ENCODE results near the gene JUND.

DNA sequence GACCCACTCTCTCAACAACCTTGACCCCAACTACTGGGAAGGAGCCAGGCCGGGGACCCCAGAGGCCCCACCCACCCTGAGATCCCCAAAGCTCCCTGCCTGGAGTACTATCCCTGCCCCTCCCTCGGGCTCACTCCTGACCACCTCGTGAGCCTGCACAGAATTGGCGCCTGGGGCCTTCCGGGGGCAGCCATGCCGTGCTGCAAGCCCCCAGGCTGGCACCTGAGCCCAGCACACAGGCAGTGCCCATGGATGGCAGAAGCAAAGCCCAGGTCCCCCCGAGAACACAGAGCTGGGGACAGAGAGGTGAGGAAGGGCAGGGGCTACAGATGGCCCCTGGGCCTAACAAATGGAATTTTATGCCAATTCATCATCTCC, 27.5 kb upstream of the JUND start:
- TF ChIP-seq RFX5 (IDR thresholded peaks at IDR 0.05; ENCODE audit: borderline replicate concordance, low read depth, low read length) (no peak), POLR2AphosphoS5 (IDR thresholded peaks at IDR 0.05; ENCODE audit: low read depth, low read length) (no peak), SIX5 (IDR thresholded peaks at IDR 0.05; ENCODE audit: low read depth, low read length) (no peak), SIN3A (conservative IDR thresholded peaks at IDR 0.05 in 1 of 2, IDR thresholded peaks at IDR 0.05 in 1 of 2; ENCODE audit: low read depth in 1 of 2, low read length in 2 of 2) (no peak), POLR2A (IDR thresholded peaks at IDR 0.05; ENCODE audit: control extremely low read depth in 1 of 2, low read depth in 2 of 2, low read length in 2 of 2) (no peak), EZH2 (IDR thresholded peaks at IDR 0.05; ENCODE audit: low read depth, low read length, severe bottlenecking) (no peak), SUZ12 (IDR thresholded peaks at IDR 0.05; ENCODE audit: low read length) (no peak), GTF2F1 (IDR thresholded peaks at IDR 0.05; ENCODE audit: borderline replicate concordance, low read depth, low read length) (no peak)
- TF ChIP-seq, protein P1, sequence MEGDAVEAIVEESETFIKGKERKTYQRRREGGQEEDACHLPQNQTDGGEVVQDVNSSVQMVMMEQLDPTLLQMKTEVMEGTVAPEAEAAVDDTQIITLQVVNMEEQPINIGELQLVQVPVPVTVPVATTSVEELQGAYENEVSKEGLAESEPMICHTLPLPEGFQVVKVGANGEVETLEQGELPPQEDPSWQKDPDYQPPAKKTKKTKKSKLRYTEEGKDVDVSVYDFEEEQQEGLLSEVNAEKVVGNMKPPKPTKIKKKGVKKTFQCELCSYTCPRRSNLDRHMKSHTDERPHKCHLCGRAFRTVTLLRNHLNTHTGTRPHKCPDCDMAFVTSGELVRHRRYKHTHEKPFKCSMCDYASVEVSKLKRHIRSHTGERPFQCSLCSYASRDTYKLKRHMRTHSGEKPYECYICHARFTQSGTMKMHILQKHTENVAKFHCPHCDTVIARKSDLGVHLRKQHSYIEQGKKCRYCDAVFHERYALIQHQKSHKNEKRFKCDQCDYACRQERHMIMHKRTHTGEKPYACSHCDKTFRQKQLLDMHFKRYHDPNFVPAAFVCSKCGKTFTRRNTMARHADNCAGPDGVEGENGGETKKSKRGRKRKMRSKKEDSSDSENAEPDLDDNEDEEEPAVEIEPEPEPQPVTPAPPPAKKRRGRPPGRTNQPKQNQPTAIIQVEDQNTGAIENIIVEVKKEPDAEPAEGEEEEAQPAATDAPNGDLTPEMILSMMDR (IDR thresholded peaks at IDR 0.05; ENCODE audit: control extremely low read depth in 1 of 3, insufficient read depth in 1 of 3, low read depth in 1 of 3, low read length in 3 of 3): no peak
- TF ChIP-seq, protein P2, sequence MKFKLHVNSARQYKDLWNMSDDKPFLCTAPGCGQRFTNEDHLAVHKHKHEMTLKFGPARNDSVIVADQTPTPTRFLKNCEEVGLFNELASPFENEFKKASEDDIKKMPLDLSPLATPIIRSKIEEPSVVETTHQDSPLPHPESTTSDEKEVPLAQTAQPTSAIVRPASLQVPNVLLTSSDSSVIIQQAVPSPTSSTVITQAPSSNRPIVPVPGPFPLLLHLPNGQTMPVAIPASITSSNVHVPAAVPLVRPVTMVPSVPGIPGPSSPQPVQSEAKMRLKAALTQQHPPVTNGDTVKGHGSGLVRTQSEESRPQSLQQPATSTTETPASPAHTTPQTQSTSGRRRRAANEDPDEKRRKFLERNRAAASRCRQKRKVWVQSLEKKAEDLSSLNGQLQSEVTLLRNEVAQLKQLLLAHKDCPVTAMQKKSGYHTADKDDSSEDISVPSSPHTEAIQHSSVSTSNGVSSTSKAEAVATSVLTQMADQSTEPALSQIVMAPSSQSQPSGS (IDR thresholded peaks at IDR 0.05; ENCODE audit: low read length): no peak
- TF ChIP-seq, protein P3, sequence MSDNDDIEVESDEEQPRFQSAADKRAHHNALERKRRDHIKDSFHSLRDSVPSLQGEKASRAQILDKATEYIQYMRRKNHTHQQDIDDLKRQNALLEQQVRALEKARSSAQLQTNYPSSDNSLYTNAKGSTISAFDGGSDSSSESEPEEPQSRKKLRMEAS (IDR thresholded peaks at IDR 0.05): no peak
- TF ChIP-seq, protein P4, sequence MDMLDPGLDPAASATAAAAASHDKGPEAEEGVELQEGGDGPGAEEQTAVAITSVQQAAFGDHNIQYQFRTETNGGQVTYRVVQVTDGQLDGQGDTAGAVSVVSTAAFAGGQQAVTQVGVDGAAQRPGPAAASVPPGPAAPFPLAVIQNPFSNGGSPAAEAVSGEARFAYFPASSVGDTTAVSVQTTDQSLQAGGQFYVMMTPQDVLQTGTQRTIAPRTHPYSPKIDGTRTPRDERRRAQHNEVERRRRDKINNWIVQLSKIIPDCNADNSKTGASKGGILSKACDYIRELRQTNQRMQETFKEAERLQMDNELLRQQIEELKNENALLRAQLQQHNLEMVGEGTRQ (IDR thresholded peaks at IDR 0.05; ENCODE audit: low read length): no peak

Measured in H1 (cell line).